Neural progenitor cell (in vitro differentiated cells): ENCODE results near the gene SLC25A17. TPM values are rescaled to one million over a fixed set of nuclear protein-coding genes. Genes with fewer than 3 reads are reported as not detected.
A peak's percentile ranks its signal among the peaks of the same experiment; 100 is the strongest.
"Not testable (repeated sequence)": the region's sequence is repeated elsewhere in the genome, so short reads cannot be mapped to it uniquely, and the experiment has no call there.

ENCODE experiments used
- DNase-seq: peaks from one replicate; pipeline ENCODE4 v3.0.0-alpha.2; 2016; ENCODE audit warnings: low spot score
- H2AFZ ChIP-seq: fragments of 200-600 bp; sonication (generic); replicated peaks from 2 replicates; pipeline ENCODE4 v1.6.1; 2016; ENCODE audit warnings: antibody characterized with exemption
- H3F3A ChIP-seq: fragments of 200-600 bp; sonication (generic); 2 replicates; pipeline ENCODE4 v1.6.1; 2016; ENCODE audit warnings: antibody characterized with exemption, low read depth
- H3K27ac ChIP-seq: fragments of 200-600 bp; sonication (generic); 2 replicates; pipeline ENCODE4 v1.5.1; 2016; ENCODE audit warnings: mild to moderate bottlenecking
- H3K27me3 ChIP-seq: fragments of 200-600 bp; sonication (generic); 2 replicates; pipeline ENCODE4 v1.6.1; 2016; ENCODE audit warnings: mild to moderate bottlenecking, moderate library complexity
- H3K36me3 ChIP-seq: fragments of 200-600 bp; sonication (generic); 2 replicates; pipeline ENCODE4 v1.5.1; 2016
- H3K4me1 ChIP-seq: fragments of 200-600 bp; sonication (generic); 2 replicates; pipeline ENCODE4 v1.6.1; 2016; ENCODE audit warnings: mixed run types
- H3K4me2 ChIP-seq: fragments of 200-600 bp; sonication (generic); 2 replicates; pipeline ENCODE4 v1.6.1; 2016
- H3K4me3 ChIP-seq: fragments of 200-600 bp; sonication (generic); 2 replicates; pipeline ENCODE4 v1.5.1; 2016
- H3K79me2 ChIP-seq: fragments of 200-600 bp; sonication (generic); 2 replicates; pipeline ENCODE4 v1.6.1; 2016; ENCODE audit warnings: low read depth
- H3K9ac ChIP-seq: fragments of 200-600 bp; sonication (generic); 2 replicates; pipeline ENCODE4 v1.6.1; 2016
- H3K9me3 ChIP-seq: fragments of 200-600 bp; sonication (generic); 2 replicates; pipeline ENCODE4 v1.5.1; 2016; ENCODE audit warnings: low read depth
- H4K20me1 ChIP-seq: fragments of 200-600 bp; sonication (generic); 2 replicates; pipeline ENCODE4 v1.6.1; 2016; ENCODE audit warnings: low read depth
- H3K27ac Mint-ChIP-seq: 3 replicates; pipeline ENCODE4 v1.8.0; 2021; ENCODE audit warnings: mixed read lengths
- H3K27me3 Mint-ChIP-seq: 2 replicates; pipeline ENCODE4 v1.8.0; 2022; ENCODE audit warnings: low read depth, mild to moderate bottlenecking, inconsistent platforms, moderate library complexity, mixed read lengths; ENCODE audit not compliant: insufficient read depth
- H3K36me3 Mint-ChIP-seq: 3 replicates; pipeline ENCODE4 v1.8.0; 2021; ENCODE audit warnings: mixed read lengths
- H3K4me1 Mint-ChIP-seq: 3 replicates; pipeline ENCODE4 v1.8.0; 2021; ENCODE audit warnings: mixed read lengths
- H3K4me3 Mint-ChIP-seq: 3 replicates; pipeline ENCODE4 v1.8.0; 2021; ENCODE audit warnings: mild to moderate bottlenecking, moderate library complexity, mixed read lengths
- H3K9me3 Mint-ChIP-seq: 3 replicates; pipeline ENCODE4 v1.8.0; 2020; ENCODE audit warnings: mixed read lengths
- EZH2 ChIP-seq: fragments of 200-600 bp; sonication (generic); IDR thresholded peaks from 2 replicates; pipeline ENCODE4 v1.6.1; 2017; ENCODE audit warnings: antibody characterized with exemption, mild to moderate bottlenecking, moderate library complexity
- EZH2phosphoT487 ChIP-seq: fragments of 200-600 bp; sonication (generic); IDR thresholded peaks from 2 replicates; pipeline ENCODE4 v1.6.1; 2017; ENCODE audit warnings: antibody characterized with exemption
- total RNA-seq: library from RNA; depleted of rRNA; stranded (reverse); fragments of >200 nt; gene quantifications from 2 replicates; pipeline ENCODE4 v1.2.3, GENCODE V29; 2015; ENCODE audit warnings: low replicate concordance
- TF ChIP-seq, protein P1 (sequence below): fragments of 200-600 bp; sonication (generic); IDR thresholded peaks from 2 replicates; pipeline ENCODE4 v1.5.1; 2017; ENCODE audit warnings: antibody characterized with exemption, mild to moderate bottlenecking

Gene SLC25A17, protein sequence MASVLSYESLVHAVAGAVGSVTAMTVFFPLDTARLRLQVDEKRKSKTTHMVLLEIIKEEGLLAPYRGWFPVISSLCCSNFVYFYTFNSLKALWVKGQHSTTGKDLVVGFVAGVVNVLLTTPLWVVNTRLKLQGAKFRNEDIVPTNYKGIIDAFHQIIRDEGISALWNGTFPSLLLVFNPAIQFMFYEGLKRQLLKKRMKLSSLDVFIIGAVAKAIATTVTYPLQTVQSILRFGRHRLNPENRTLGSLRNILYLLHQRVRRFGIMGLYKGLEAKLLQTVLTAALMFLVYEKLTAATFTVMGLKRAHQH
- 27.1 and 31.7 TPM in 2 replicates for total RNA-seq

DNA sequence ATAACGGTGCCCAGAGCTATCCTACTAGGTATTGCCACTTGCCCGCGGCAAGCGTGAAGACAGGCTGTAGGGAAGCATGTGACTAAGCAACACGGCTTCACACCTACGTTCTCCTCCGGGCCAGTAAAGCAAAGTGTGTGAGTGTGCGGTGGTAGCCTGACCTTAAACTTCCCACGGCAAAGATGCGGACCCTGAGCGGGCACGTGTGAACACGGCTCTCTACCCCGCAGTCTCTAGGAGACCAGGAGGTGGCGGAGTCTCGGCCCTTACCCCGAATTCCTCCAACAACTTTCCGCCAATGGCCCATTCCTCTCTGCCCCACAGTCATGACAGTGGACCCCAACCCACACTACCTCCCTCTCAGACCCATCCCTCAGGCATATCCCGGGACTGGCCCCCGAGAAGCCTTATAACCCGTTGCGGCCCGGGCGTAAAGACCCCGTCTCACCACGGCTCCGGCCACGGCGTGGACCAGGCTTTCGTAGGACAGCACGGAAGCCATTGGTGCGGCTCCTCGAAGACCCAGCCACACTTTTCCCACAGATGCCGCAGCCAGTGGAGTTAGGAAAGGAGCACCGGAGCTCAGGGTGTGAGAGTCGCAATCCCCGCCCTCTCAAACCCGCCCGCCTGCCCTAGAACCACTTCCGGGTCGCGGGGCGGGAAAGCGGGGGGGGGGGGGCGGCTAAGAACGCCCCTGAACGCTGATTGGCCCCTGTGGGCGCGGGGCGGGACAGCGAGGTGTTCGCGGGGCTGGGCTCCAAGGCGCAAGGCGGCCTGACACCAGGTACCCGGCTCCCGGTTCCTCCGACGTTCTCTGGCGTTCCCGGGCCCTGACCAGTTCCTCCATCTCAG lies at the start of gene SLC25A17:
TSS of gene SLC25A17 (minus strand) at position 600 of the 852 bp plus-strand sequence. CDS start at position 502, 98 bp downstream.
- TF ChIP-seq, protein P1, sequence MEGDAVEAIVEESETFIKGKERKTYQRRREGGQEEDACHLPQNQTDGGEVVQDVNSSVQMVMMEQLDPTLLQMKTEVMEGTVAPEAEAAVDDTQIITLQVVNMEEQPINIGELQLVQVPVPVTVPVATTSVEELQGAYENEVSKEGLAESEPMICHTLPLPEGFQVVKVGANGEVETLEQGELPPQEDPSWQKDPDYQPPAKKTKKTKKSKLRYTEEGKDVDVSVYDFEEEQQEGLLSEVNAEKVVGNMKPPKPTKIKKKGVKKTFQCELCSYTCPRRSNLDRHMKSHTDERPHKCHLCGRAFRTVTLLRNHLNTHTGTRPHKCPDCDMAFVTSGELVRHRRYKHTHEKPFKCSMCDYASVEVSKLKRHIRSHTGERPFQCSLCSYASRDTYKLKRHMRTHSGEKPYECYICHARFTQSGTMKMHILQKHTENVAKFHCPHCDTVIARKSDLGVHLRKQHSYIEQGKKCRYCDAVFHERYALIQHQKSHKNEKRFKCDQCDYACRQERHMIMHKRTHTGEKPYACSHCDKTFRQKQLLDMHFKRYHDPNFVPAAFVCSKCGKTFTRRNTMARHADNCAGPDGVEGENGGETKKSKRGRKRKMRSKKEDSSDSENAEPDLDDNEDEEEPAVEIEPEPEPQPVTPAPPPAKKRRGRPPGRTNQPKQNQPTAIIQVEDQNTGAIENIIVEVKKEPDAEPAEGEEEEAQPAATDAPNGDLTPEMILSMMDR, result peak; percentile 43
- TF ChIP-seq EZH2phosphoT487, result no peak
- TF ChIP-seq EZH2, result peak; percentile 31
- Mint-ChIP-seq H3K4me1 (peaks cover 27% of the 10 kb centered on the region), H3K27ac (peak within 1 kb of the TSS; percentile 92), H3K27me3 (no peaks in the 10 kb centered on the region), H3K4me3 (peak within 1 kb of the TSS; percentile 97), H3K36me3 (peaks cover 15% of the 10 kb centered on the region), H3K9me3 (no peaks in the 10 kb centered on the region)
- peaks cover 49% of the 10 kb centered on the region for H3K79me2 ChIP-seq
- H3K36me3 ChIP-seq, result no peaks in the 10 kb centered on the region
- no peaks in the 10 kb centered on the region for H3K9me3 ChIP-seq
- H3K27ac ChIP-seq, result peak within 1 kb of the TSS; percentile 72
- peaks cover 8% of the 10 kb centered on the region for H3K4me1 ChIP-seq
- peaks cover 41% of the 10 kb centered on the region for H3F3A ChIP-seq
- peak; percentile 95 for DNase-seq
- H3K9ac ChIP-seq, result peak within 1 kb of the TSS; percentile 48
- H4K20me1 ChIP-seq, result no peaks in the 10 kb centered on the region
- peak within 1 kb of the TSS; percentile 89 for H2AFZ ChIP-seq
- peak within 1 kb of the TSS; percentile 73 for H3K4me3 ChIP-seq
- H3K27me3 ChIP-seq, result no peaks in the 10 kb centered on the region
- peak within 1 kb of the TSS; percentile 78 for H3K4me2 ChIP-seq

DNA sequence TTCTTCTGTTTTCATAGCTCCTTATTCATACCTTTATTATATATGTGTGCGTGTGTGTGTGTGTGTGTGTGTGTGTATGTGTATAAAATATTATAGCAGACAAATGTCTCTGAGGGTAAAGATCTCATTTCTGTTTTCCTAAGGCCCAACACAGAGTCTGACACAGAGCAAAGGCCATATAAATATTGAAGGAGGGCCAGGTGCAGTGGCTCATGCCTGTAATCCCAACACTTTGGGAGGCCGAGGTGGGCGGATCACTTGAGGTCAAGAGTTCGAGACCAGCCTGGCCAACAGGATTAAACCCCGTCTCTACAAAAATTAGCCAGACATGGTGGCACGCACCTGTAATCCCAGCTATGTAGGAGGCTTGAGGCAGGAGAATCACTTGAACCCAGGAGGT lies 49.2 kb upstream of the SLC25A17 start:
- H3K79me2 ChIP-seq, result peaks cover 23% of the 10 kb centered on the region
- not testable (repeated sequence) for H3K27me3 Mint-ChIP-seq, H3K4me1 Mint-ChIP-seq, H3K4me1 ChIP-seq, H3K9ac ChIP-seq, H3K27me3 ChIP-seq, H4K20me1 ChIP-seq, H3K4me2 ChIP-seq, H2AFZ ChIP-seq, H3K9me3 ChIP-seq, H3K4me3 ChIP-seq, DNase-seq, H3K4me3 Mint-ChIP-seq, H3K27ac Mint-ChIP-seq, H3K36me3 ChIP-seq, H3K27ac ChIP-seq, H3K36me3 Mint-ChIP-seq, H3K9me3 Mint-ChIP-seq, H3F3A ChIP-seq

DNA sequence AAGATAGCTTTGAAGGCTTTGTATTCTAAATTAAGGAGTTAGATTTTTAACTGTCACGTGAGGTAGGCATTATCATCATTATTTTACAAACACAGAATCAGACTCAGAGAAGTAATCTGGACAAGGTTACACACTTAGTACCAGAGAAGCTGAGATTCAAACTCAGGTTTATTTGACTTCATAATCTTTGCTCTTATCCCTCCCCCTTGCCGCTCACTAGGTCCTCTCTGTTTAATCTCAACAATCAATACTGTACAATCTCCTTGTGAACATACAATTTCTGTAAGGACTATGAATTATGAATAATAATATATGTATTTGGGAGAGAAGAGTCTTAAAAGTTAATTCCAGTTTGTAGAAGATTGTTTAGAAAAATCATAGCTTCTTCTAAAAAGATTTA lies 48.0 kb upstream of the SLC25A17 start:
- Histone ChIP-seq H3K79me2 (peaks cover 35% of the 10 kb centered on the region), H3K9me3 (no peaks in the 10 kb centered on the region), H3K4me2 (no peak overlapping the region), H3K27ac (no peak overlapping the region), H3K4me3 (no peak overlapping the region), H4K20me1 (peaks cover 3% of the 10 kb centered on the region), H3K4me1 (no peaks in the 10 kb centered on the region), H3K27me3 (no peaks in the 10 kb centered on the region), H3K9ac (no peak overlapping the region), H3F3A (peaks cover 9% of the 10 kb centered on the region), H3K36me3 (peaks cover 7% of the 10 kb centered on the region), H2AFZ (no peak overlapping the region)
- H3K27me3 Mint-ChIP-seq, result peaks cover 2% of the 10 kb centered on the region
- H3K27ac Mint-ChIP-seq, result no peak overlapping the region
- no peaks in the 10 kb centered on the region for H3K9me3 Mint-ChIP-seq
- no peak for DNase-seq
- H3K4me3 Mint-ChIP-seq, result no peak overlapping the region
- H3K36me3 Mint-ChIP-seq, result peaks cover 3% of the 10 kb centered on the region
- TF ChIP-seq EZH2 (no peak), EZH2phosphoT487 (no peak)
- TF ChIP-seq, protein P1, result no peak
- H3K4me1 Mint-ChIP-seq, result no peaks in the 10 kb centered on the region
